ENCODE data around the gene TUNAR.

TUNAR gene

DNA sequence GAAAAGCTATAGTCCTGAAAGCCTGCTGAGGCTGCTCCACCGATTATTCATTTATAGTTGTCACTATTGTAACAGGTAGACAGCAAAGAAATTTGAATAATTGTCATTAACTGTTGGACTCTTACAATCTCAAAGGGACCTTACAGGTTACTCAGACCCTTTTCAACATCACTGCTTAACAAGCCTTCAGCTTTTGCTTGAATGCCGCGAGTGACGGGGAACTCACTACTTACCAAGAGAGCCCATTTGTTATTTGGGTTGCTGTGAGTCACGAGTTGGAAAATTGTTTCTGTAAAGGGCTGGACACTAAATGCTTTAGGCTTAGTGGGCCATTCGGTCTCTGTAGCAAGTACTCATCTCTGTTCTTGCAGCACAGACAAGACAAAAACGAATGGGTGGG lies 5.9 kb upstream of the TUNAR start:
- no peak overlapping the region for H3K27ac ChIP-seq

GRCh38 chr14:95871531-95871930 lies 5.1 kb upstream of the TUNAR start:
- H3K27ac ChIP-seq: no peak overlapping the region
- DNase-seq (ENCODE audit: low read depth, low spot score): no peak

More for the DNA sequence above, 5.9 kb upstream of the TUNAR start:
- no peak for DNase-seq (ENCODE audit: low read depth, low spot score)

DNA sequence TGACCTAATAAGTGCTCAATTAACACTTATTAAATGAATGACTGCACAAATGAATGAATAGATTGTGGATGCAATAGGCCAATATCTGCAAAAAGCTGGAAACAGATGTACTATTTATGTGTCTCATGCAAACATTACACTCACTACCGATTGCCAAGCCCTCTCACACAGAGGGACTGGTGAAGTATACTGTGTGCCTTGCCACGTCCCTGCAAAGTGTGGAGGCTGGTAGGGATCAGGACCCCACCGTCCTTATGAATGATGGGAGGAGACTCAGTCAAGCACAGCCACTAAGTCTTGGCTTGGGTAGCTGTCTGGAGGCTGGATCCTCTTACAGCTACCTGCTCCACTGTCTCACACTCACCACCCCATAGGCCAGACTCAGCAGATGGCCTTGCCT lies 3.9 kb upstream of the TUNAR start:
- no peak overlapping the region for H3K27ac ChIP-seq
- DNase-seq (ENCODE audit: low read depth, low spot score): no peak

- H3K27ac ChIP-seq: no peak overlapping the region
- no peak for DNase-seq (ENCODE audit: low read depth, low spot score)
These were observed 536 bp upstream of the TUNAR start for GRCh38 chr14:95875831-95876760.

DNA sequence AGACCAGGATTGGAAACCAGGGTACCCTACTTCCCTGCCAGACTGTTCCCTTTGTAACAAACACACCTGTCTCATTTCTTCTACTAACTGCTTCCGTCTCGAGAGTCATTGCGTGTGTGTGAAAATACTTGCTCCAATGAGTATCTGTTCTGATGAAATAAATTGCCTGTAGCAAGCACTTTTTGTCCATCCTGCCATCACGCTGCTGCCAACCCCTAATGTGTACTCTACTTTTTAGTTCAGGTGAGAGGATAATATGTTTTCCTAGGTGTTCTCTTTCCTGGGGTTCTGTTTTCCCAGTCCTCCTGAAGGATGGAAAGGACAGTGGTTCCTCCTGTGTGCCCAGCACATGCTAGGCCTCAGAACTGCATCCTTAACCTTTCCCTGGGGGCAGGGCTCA lies 1.0 kb downstream of the TUNAR start:
- no peak overlapping the region for H3K27ac ChIP-seq
- DNase-seq (ENCODE audit: low read depth, low spot score): no peak

- no peak for DNase-seq (ENCODE audit: low read depth, low spot score)
- no peak overlapping the region for H3K27ac ChIP-seq
These were observed 7.7 kb downstream of the TUNAR start for GRCh38 chr14:95884377-95884776.

DNA sequence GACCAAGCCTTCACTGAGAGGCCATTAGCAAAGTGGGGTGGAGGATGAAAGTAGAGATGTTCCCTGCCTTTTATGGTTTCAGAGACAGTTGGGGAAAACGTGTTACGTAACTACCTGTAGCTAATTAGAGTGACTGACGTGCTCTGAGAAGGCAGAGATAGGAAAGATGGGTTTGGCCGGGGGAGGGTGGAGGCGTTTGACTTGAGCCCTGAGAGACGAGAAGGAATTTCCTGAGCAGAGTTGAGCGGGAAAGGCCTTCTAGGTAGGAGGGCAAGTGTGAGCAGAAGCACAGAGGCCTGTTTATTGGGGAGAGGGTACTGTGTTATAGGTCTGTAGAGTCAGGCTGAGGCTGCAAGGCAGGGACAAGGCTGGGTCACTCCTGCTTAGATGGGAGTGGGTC lies 8.6 kb downstream of the TUNAR start:
- no peak for DNase-seq (ENCODE audit: low read depth, low spot score)

GRCh38 chr14:95885866-95886265 lies 9.2 kb downstream of the TUNAR start:
- no peak for DNase-seq (ENCODE audit: low read depth, low spot score)

More for the DNA sequence above, 8.6 kb downstream of the TUNAR start:
- H3K27ac ChIP-seq: no peak overlapping the region

GRCh38 chr14:95886366-95887056 lies 9.9 kb downstream of the TUNAR start:
- no peak overlapping the region for H3K27ac ChIP-seq
- no peak for DNase-seq (ENCODE audit: low read depth, low spot score)

More at GRCh38 chr14:95885866-95886265, 9.2 kb downstream of the TUNAR start:
- no peak overlapping the region for H3K27ac ChIP-seq

GRCh38 chr14:95887351-95887750 lies 10.7 kb downstream of the TUNAR start:
- no peak overlapping the region for H3K27ac ChIP-seq
- no peak for DNase-seq (ENCODE audit: low read depth, low spot score)

- no peak for DNase-seq (ENCODE audit: low read depth, low spot score)
- H3K27ac ChIP-seq: no peak overlapping the region
These were observed 12.8 kb downstream of the TUNAR start for GRCh38 chr14:95889236-95889979.

- peak; percentile 6 for DNase-seq (ENCODE audit: low read depth, low spot score)
- H3K27ac ChIP-seq: peak overlapping the region; percentile 32
These were observed 15.1 kb downstream of the TUNAR start for GRCh38 chr14:95891742-95892141.

DNA sequence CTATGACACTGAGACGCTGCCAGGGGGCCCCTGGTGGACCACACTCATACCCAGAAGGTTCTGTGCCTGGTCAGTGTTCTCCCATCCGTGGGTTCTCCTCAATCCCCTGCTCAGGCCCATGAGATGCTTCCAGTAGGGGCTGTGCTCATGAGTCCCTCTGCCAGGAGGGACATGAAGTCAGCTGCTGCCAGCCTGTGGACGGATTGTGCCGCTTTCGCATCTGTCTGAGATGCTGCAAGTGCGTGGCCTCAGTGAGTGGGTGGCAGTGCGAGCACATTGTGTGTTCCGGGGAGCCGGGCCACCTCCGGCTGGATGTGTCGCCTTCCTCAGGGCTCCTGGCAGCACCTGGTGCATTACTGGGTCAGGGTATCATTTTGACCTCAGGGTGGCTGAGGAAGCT lies 15.5 kb downstream of the TUNAR start:
- H3K27ac ChIP-seq: peak overlapping the region; percentile 32
- no peak for DNase-seq (ENCODE audit: low read depth, low spot score)

DNA sequence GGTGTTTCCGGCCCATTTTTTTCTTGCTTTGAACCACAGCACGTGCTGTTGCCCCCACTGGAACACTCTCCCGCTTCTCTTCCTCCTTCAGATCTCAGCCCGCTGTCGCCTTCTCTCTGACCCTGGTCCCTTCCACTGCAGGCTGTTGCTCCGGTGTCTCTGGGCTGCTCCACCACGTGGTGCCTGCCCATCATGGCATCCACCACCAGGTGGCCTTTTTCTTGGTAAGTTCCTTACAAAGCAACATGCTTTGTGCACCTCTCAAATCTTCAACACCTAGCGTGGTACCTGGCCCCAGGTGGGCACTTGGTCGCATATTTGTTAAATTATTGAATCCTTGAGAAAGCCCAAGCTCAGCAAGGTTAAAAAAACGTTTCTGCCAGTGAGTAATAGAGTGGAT lies 19.1 kb downstream of the TUNAR start:
- DNase-seq (ENCODE audit: low read depth, low spot score): no peak
- no peak overlapping the region for H3K27ac ChIP-seq

- no peak for DNase-seq (ENCODE audit: low read depth, low spot score)
- H3K27ac ChIP-seq: no peak overlapping the region
These were observed 20.0 kb downstream of the TUNAR start for GRCh38 chr14:95896498-95897135.

GRCh38 chr14:95897280-95897679 lies 20.6 kb downstream of the TUNAR start:
- DNase-seq (ENCODE audit: low read depth, low spot score): no peak
- no peak overlapping the region for H3K27ac ChIP-seq

DNA sequence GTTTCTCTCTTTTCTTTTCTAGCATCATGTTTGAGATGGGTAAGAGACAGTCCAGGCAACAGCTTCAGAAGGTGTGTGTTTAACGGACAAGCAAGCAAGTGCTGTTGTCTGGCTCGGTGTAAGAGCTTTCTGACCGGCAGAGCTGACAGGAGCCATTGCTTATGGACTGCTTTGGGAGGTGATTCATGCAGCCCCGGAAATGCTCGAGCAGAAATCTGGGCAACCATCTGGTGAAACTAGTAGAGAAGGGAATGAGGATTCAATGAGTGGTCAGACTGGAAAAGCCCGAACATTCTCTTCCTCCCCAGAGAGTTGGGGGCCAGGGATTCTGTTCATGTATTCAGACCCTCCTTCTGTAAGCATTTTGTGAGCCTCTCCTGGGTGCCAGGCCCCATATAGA lies 24.4 kb downstream of the TUNAR start:
- no peak overlapping the region for H3K27ac ChIP-seq
- DNase-seq (ENCODE audit: low read depth, low spot score): no peak

DNA sequence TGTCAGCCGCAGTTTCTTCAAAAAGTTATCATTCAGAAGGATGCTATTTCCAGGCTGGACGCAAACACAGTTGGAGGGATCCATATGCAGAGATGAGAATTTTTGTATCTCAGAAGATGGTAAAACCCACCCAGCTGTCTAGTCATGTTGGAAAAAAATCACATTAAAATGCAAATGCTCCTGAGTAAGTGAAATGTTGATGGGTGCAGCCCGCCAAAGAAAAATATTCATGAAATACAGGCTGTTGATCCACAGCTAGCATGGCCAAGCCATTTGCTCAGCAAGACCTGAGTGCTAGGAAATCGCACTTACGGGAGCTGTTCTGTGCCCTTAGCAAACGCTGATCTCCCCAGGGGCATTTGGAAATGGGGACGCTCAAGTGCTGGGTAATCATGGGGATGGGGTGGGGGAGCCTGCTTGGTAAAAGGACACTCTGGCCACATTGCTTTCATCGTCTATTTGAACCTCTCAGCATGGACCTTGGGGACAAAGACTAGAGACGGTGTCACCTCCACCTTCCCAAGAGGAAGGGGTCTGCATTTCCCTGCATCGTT lies 25.7 kb downstream of the TUNAR start:
- no peak overlapping the region for H3K27ac ChIP-seq
- DNase-seq (ENCODE audit: low read depth, low spot score): no peak

DNA sequence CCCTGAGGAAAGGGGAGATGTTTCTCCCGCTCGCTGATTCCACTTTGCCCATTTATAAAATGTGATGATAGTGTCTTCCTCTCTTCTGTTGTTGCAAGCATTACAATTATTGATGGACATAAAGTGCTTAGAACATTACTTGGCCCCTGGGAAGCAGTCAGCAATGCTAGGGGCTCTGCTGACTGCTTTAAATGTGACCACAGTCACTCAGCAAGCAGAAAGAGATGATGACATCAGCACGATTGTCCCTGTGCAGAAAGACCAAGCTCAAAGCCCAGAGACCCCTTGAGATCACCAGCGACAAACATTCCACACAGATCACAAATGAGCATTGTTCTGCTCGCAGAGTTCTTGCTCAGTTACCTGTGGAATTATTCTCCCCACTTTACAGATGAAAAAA lies 26.5 kb downstream of the TUNAR start:
- no peak for DNase-seq (ENCODE audit: low read depth, low spot score)
- no peak overlapping the region for H3K27ac ChIP-seq

GRCh38 chr14:95903616-95904107 lies 27.0 kb downstream of the TUNAR start:
- no peak for DNase-seq (ENCODE audit: low read depth, low spot score)
- H3K27ac ChIP-seq: no peak overlapping the region
